ENCODE measurements around the gene CABLES1. TPM values are rescaled to one million over a fixed set of nuclear protein-coding genes. Genes with fewer than 3 reads are reported as not detected.

The CABLES1 gene
- total RNA-seq, 2 donors from 2014 or later: 4.2 to 11.9 TPM

- H3K36me3 ChIP-seq (replicated peaks in 1 of 2; ENCODE audit: insufficient read depth in 1 of 2, low read depth in 2 of 2): no peaks in the 10 kb centered on the region
- TF ChIP-seq CTCF (IDR thresholded peaks at IDR 0.05): no peak
- TF ChIP-seq POLR2A (IDR thresholded peaks at IDR 0.05): no peak
- ATAC-seq: no peak
- no peaks in the 10 kb centered on the region for H3K9me3 ChIP-seq
- intact Hi-C loops (cut with DNase I): no loop called here
- H3K27me3 ChIP-seq: no peaks in the 10 kb centered on the region
- H3K4me3 ChIP-seq: no peak overlapping the region
- H3K27ac ChIP-seq: no peak overlapping the region
- no peak for DNase-seq
- no peaks in the 10 kb centered on the region for H3K4me1 ChIP-seq
- WGBS, 2 donors: 95 to 96% methylated on average over 2 to 4 of the region's 4 CpGs
Measured at GRCh38 chr18:23186781-23187180, 51.5 kb downstream of the CABLES1 start.

DNA sequence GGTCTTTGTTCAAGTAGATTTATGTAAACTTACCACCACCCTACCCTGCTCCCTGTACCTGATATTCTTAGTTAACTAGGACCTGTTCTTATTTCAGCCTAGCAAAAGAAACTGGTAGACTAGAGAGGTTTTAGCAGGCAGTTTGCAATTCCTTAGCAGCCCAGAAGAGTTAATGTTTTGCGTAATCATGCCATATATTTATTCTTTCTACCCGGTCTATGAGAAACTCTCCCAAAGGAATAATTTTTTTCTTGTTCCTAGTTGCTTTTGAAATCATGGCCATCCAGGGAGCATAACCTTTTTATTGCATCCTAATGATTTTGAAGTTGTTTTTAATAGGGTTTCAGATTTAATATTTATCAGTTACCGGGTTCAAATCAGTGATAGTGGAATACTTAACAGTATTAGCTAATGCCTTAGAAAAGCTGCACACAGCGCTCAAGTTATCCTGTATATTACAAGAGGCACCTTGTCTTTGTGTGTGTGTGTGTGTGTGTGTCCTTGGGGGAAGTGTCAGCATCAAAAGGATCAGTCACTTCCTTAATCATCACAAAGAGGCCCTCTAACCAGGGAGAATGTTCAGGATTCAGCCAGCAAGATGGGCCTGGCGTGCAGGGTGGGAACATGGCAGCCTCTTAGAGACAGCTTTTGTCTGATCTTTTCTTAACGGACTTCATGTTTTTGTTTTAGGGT lies 52.9 kb downstream of the CABLES1 start:
- intact Hi-C loops (cut with DNase I): no loop called here
- H3K9me3 ChIP-seq: no peaks in the 10 kb centered on the region
- 80 to 83% methylated on average over 6 of the region's 6 CpGs for WGBS, 2 donors

GRCh38 chr18:23189099-23189498 lies 53.8 kb downstream of the CABLES1 start:
- intact Hi-C loops (cut with DNase I): no loop called here
- Histone ChIP-seq H3K4me1 (no peaks in the 10 kb centered on the region), H3K4me3 (no peak overlapping the region), H3K27me3 (no peaks in the 10 kb centered on the region), H3K36me3 (replicated peaks in 1 of 2; ENCODE audit: insufficient read depth in 1 of 2, low read depth in 2 of 2) (no peaks in the 10 kb centered on the region), H3K9me3 (no peaks in the 10 kb centered on the region), H3K27ac (no peak overlapping the region)
- DNase-seq (no peak), ATAC-seq (no peak)
- TF ChIP-seq POLR2A (IDR thresholded peaks at IDR 0.05): no peak
- TF ChIP-seq CTCF (IDR thresholded peaks at IDR 0.05): no peak
- WGBS, 2 donors: 93 to 94% methylated on average over 5 to 7 of the region's 7 CpGs

More for the DNA sequence above, 52.9 kb downstream of the CABLES1 start:
- Histone ChIP-seq H3K27ac (no peak overlapping the region), H3K27me3 (no peaks in the 10 kb centered on the region), H3K4me1 (no peaks in the 10 kb centered on the region), H3K36me3 (replicated peaks in 1 of 2; ENCODE audit: insufficient read depth in 1 of 2, low read depth in 2 of 2) (no peaks in the 10 kb centered on the region), H3K4me3 (no peak overlapping the region)
- ATAC-seq: no peak
- TF ChIP-seq POLR2A (IDR thresholded peaks at IDR 0.05): no peak
- no peak for TF ChIP-seq CTCF (IDR thresholded peaks at IDR 0.05)
- no peak for DNase-seq

DNA sequence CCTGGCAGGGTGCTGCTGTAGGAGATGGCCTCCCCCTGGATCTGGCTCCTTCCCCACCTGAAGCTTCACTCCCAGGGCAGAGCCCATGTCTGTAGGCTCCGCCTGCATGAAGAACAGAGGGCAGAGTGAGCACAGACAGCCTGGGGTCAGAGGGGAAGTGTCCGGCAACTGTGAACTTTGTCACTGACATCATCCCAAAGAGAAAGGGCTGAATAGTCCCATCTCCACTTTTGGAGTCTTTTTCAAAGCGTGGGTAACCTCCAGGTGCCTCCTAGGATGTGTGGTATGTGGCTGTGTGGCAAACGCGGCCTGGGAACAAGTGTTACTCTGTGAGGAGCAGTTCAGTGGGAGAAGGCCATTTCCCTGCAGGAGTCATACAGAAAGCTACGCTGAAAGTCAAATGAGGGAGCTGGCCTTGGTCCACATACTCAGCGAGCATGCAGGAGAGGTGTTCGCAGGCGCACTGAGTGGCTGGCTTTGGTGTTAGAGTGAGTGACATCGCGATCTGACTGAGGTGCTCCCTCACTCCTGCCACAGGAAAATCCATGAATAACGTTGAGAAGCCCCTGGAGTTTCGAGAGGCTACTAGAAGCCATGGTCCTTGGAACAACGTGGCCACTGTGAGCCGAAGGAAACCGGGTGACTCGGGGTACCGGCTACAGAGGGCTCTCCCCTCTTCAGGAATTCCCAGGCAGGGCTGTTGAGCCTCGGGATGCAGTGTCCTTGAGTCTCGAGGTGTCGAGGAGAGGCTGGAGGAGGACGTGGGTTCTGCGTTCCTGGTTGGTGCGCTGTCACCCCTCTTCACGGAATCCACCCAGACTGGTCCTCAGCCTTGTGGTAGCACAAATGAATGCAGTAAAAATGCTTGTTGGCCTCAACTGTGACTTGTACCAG lies 54.7 kb downstream of the CABLES1 start:
- DNase-seq (no peak), ATAC-seq (no peak)
- no peaks in the 10 kb centered on the region for H3K4me1 ChIP-seq
- 85% methylated on average over 25 of the region's 25 CpGs for WGBS, 2 donors
- no peaks in the 10 kb centered on the region for H3K9me3 ChIP-seq
- TF ChIP-seq CTCF (IDR thresholded peaks at IDR 0.05) (no peak), POLR2A (IDR thresholded peaks at IDR 0.05) (no peak)
- no peak overlapping the region for H3K27ac ChIP-seq
- H3K4me3 ChIP-seq: no peak overlapping the region
- intact Hi-C loops (cut with DNase I): no loop called here
- no peaks in the 10 kb centered on the region for H3K27me3 ChIP-seq
- H3K36me3 ChIP-seq (replicated peaks in 1 of 2; ENCODE audit: insufficient read depth in 1 of 2, low read depth in 2 of 2): no peaks in the 10 kb centered on the region
